HepG2 (cell line): Measurements from ENCODE around the gene SMIM1. TPM values are rescaled to one million over a fixed set of nuclear protein-coding genes. Genes with fewer than 3 reads are reported as not detected.

Source experiments
- CERS6 ChIP-seq: sonication (generic); formaldehyde crosslinking; IDR thresholded peaks from 2 replicates; pipeline ENCODE4 v1.5.0; 2020; ENCODE audit warnings: missing genetic modification reagents
- DNMT3B ChIP-seq: conservative IDR thresholded peaks from 2 replicates; pipeline ENCODE4 v1.6.1; 2016; ENCODE audit warnings: missing biosample characterization, control low read depth
- E2F5 ChIP-seq: sonication (generic); formaldehyde crosslinking; conservative IDR thresholded peaks from 2 replicates; pipeline ENCODE4 v1.4.0; 2020; ENCODE audit warnings: missing genetic modification reagents
- EED ChIP-seq: sonication (generic); formaldehyde crosslinking; IDR thresholded peaks from 2 replicates; pipeline ENCODE4 v1.5.0; 2020; ENCODE audit warnings: mild to moderate bottlenecking, missing genetic modification reagents
- FOXK2 ChIP-seq: fragments of 450-650 bp; IDR thresholded peaks from 2 replicates; pipeline ENCODE4 v1.6.1; 2016
- HMGXB3 ChIP-seq: sonication (generic); formaldehyde crosslinking; IDR thresholded peaks from 2 replicates; pipeline ENCODE4 v1.4.0; 2020; ENCODE audit warnings: missing genetic modification reagents, borderline replicate concordance
- KDM2A ChIP-seq: sonication (generic); formaldehyde crosslinking; IDR thresholded peaks from 2 replicates; pipeline ENCODE4 v1.4.0; 2020; ENCODE audit warnings: low read depth, missing genetic modification reagents, borderline replicate concordance
- KMT2B ChIP-seq: IDR thresholded peaks from 2 replicates; pipeline ENCODE4 v1.6.1; 2016; ENCODE audit warnings: missing genetic modification reagents, missing compliant biosample characterization
- MEIS1 ChIP-seq: sonication (generic); formaldehyde crosslinking; IDR thresholded peaks from 2 replicates; pipeline ENCODE4 v1.9.0; 2021; ENCODE audit warnings: mild to moderate bottlenecking, missing genetic modification reagents, moderate library complexity, borderline replicate concordance
- MIER2 ChIP-seq: IDR thresholded peaks from 2 replicates; pipeline ENCODE4 v1.6.1; 2016; ENCODE audit warnings: missing biosample characterization, missing genetic modification reagents
- MIXL1 ChIP-seq: IDR thresholded peaks from 2 replicates; pipeline ENCODE4 v1.6.1; 2016
- PHF8 ChIP-seq: sonication (generic); formaldehyde crosslinking; IDR thresholded peaks from 2 replicates; pipeline ENCODE4 v1.5.0; 2020; ENCODE audit warnings: missing genetic modification reagents
- SIN3A ChIP-seq: IDR thresholded peaks from 2 replicates; pipeline ENCODE4 v1.6.1; 2011; ENCODE audit warnings: low read depth, mild to moderate bottlenecking, control low read depth, low read length, borderline replicate concordance
- ZNF260 ChIP-seq: sonication (generic); formaldehyde crosslinking; IDR thresholded peaks from 2 replicates; pipeline ENCODE4 v1.4.0; 2020; ENCODE audit warnings: missing genetic modification reagents, low read depth, mild to moderate bottlenecking, borderline replicate concordance
- ZNF263 ChIP-seq: sonication (generic); formaldehyde crosslinking; IDR thresholded peaks from 2 replicates; pipeline ENCODE4 v1.4.0; 2020; ENCODE audit warnings: missing genetic modification reagents
- ZNF720 ChIP-seq: sonication (generic); formaldehyde crosslinking; IDR thresholded peaks from 2 replicates; pipeline ENCODE4 v1.4.0; 2020; ENCODE audit warnings: missing genetic modification reagents
- polyA plus RNA-seq, 8 experiments: library from polyadenylated mRNA; depleted of rRNA in 3 of 8; stranded (reverse) in 7 of 8; unstranded in 1 of 8; fragments of >200 nt; fragmentation: Illumina TruSeq in 4 of 8; extraction: Trizol in 4 of 8; gene quantifications; 2 replicates each; pipeline versions ENCODE4 v1.2.1 to v1.2.3, GENCODE V29; 2011 to 2016; ENCODE audit warnings: low read depth in 4 of 8, missing spikeins in 1 of 8, mixed read lengths in 1 of 8; ENCODE audit not compliant: insufficient read depth in 1 of 8
- total RNA-seq, 5 experiments: library from RNA; depleted of rRNA; stranded (reverse); fragments of >200 nt; fragmentation: Illumina TruSeq; extraction: Trizol; gene quantifications; 2 replicates each; pipeline ENCODE4 v1.2.3, GENCODE V29; 2016; ENCODE audit warnings: low read depth in 1 of 5
- TF ChIP-seq, protein P1 (sequence below): sonication (generic); formaldehyde crosslinking; IDR thresholded peaks from 2 replicates; pipeline ENCODE4 v1.4.0; 2020; ENCODE audit warnings: missing genetic modification reagents

Gene SMIM1
- total and polyA plus RNA-seq, 2 of the 13 experiments (the other 11 are each of a cell fraction or from before 2014, with no cell fraction given) = 12.4 to 56.3 TPM

DNA sequence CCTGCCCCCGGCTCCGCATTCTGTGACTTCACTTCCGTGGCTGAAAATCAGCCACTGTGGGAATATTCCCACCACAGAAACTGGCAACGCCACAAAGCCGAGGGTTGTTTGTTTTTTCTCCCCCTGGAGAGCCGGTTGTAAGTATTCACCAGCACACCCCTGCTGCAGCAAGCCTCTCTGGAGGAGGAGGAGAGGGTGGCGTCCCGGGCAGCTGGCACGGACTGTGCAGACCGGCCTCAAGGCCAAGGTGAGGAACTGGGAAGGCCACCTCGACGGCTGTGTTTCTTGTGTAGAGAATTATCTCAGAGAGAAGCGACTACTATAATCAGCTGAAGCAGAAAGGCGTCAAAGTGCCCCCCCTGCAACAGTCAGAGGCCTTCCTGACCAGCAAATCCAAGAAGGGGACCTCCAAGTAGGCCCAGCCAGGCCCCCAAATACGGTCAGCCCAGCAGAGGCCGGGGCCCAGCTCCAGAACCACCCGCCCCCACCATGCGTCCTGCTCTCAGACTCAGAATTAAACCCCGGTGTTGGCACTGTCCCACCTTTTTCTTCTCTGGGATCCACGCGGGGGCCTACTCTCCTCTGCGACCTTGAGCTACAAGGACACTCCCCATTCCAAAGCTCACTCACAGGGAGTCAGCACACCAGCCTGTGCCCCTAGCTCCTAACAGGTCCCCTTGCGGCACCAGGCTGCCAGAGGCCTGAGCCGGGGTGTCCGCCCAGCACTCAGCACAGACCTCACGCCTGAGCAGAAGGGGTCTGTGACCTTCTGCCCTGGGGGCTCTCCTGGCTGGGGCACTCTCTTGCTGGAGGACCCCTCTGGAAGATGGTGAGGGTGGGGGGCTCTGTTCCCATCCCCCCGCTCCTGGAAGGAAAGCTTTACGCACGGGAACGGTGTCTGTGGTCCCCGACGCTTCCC is 1.2 kb upstream of the SMIM1 start (continued):
- TF ChIP-seq FOXK2 (no peak), CERS6 (CRISPR knock-in tag) (no peak), KDM2A (CRISPR knock-in tag) (peak; percentile 40; the same call in 1 of the 2 replicates), ZNF260 (CRISPR knock-in tag) (no peak), MIXL1 (CRISPR knock-in tag) (no peak), HMGXB3 (CRISPR knock-in tag) (peak; percentile 3; the same call in 1 of the 2 replicates), DNMT3B (CRISPR knock-in tag) (peak; percentile 60; the same call in 1 of the 2 replicates), PHF8 (peak; percentile 65), MEIS1 (no peak), SIN3A (no peak), ZNF720 (CRISPR knock-in tag) (no peak), EED (CRISPR knock-in tag) (0 out of 2 replicates have a peak, but pooled peaks have one; percentile 48), E2F5 (CRISPR knock-in tag) (no peak; the same call in 1 of the 2 replicates), MIER2 (no peak), ZNF263 (CRISPR knock-in tag) (0 out of 2 replicates have a peak, but pooled peaks have one; percentile 5), KMT2B (CRISPR knock-in tag) (0 out of 2 replicates have a peak, but pooled peaks have one; percentile 15)
- TF ChIP-seq, protein P1, sequence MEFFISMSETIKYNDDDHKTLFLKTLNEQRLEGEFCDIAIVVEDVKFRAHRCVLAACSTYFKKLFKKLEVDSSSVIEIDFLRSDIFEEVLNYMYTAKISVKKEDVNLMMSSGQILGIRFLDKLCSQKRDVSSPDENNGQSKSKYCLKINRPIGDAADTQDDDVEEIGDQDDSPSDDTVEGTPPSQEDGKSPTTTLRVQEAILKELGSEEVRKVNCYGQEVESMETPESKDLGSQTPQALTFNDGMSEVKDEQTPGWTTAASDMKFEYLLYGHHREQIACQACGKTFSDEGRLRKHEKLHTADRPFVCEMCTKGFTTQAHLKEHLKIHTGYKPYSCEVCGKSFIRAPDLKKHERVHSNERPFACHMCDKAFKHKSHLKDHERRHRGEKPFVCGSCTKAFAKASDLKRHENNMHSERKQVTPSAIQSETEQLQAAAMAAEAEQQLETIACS = no peak
